HG03060 (cell line): Measurements from ENCODE around the gene ATP2C2.
"Not testable (repeated sequence)": the region's sequence is repeated elsewhere in the genome, so short reads cannot be mapped to it uniquely, and the experiment has no call there.

ENCODE experiments used
- ATAC-seq: cut with Tn5 transposase; IDR thresholded peaks from one replicate; pipeline ENCODE4 v1.9.1; 2021; ENCODE audit warnings: low read depth, moderate number of reproducible peaks; ENCODE audit not compliant: unreplicated experiment

ATP2C2 gene

DNA sequence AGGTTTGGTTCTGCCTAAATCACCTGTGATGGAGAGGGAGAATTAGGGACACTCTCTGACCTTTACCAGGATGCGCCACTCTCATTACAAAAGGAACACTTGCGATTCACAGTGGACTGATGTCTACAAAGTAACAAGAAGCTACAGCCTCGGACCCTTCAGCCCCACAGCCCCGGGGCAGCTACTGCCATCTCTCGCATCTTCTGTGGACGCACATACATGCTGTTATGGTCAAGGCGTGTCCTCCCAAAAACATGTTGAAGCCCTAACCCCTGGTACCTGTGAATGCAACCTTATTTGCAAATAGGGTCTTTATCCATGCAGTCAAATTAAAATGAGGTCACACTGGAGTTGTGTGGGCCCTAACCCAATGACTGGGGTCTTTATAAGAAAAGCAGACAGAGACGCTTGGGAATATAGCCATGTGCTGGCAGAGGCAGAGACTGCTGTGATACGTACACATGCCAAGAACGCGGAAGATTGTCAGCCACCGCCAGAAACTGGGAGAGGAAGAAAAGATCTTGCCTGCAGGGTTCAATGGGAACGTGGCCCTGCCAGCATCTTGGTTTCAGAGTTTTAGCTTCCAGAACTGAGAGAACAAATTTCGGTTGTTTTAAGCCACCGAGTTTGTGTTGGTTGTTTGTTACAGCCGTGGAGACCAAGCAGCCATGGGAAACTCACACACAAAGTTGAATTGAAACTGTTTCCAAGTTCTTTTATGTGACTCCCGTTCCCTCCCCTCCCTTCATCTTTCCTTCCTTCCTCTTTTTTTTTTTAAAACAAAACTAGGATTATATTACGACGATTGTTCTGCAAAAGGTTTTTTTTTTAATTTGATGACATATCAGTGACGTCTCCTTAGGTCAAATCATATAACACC, 23.1 kb downstream of the ATP2C2 start:
- no peak for ATAC-seq

DNA sequence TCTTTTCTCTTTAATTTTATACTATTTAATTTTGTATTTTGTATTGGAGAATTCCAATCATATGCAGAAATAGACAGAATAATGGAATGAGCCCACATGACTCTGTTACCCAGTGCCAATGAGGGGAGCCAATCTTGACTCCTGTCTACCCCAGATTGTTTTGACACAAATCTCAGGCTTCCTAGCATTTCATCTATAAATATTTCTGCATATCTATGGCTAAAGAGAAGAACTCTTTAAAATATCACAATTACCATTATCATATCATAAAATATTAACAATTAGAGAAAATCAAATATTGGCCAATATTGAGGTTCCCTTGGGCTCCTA, 23.7 kb downstream of the ATP2C2 start:
- no peak for ATAC-seq

DNA sequence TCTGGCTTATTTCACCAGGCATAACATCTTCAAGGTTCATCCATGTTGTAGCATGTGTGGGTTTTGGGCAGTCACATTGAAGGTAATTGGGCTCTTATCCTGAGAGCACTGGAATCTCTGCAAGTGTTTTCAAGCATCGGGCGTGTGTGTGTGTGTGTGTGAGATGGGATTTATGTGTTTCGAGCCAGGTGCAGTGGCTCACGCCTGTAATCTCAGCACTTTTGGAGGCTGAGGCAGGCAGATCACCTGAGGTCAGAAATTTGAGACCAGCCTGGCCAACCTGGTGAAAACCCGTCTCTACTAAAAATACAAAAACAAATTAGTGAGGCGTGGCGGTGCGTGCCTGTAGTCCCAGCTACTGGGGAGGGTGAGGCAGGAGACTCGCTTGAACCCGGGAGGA, 27.7 kb downstream of the ATP2C2 start:
- ATAC-seq, result not testable (repeated sequence)

DNA sequence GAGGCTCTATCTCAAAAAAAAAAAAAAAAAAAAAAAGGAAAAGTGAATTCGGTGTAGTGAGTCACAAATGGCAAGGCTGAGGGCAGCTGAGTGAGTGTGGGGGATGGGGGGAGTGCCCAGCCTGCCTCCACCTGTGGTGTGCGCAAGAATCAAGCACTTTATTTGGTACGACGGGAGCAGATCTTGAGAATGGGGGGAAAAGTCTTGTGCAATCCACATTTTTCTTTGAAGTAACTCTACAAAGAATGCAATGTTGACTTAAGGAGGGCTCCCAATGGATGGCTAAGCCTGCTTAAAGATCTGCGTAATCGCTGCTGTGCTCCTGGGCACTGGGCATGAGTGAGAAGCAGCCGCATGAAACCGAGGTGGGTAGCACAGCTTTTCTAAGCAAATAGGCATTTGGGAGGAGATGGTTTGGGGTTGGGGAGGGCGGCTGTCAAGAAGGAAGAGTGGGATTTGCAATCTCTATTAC, 28.2 kb downstream of the ATP2C2 start:
- no peak for ATAC-seq

DNA sequence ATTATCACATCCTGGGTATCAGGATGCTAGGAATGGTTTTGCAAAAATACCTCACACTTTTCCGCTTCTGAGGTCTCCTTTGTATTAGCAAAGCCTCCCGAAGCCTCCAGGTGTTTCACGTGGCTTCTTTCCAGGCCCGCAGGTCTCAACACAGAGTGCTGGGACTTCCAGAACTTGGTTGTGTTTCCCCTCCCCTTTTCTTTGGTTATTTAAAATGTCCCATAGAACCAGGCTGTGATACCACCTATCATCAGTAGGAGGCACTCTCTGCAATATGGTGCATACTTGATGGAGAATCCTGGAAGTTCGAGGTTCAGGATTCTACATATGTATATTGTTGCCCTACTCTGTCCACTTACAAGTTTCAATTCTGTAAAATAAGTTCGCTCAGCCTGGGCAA, 28.8 kb downstream of the ATP2C2 start:
- no peak for ATAC-seq

DNA sequence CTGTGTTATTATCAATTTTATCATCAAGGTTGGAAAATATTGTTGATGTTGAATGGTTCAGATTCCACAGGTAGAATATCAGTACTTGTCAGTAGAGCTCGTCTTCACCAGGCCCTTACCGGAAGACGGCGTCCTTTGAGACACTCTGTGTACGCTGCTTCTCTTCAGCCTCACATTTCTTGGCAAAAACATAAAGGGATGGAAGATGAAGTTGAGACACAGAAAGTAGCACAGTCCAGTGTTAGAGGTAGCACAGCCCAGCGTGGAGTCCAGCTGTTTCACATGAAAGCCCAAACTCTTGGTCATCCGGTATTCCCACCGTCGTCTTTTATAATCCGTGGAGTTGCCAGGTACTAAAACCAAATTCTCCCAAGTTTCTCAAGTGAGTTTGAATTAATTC, 30.4 kb downstream of the ATP2C2 start:
- ATAC-seq, result no peak

DNA sequence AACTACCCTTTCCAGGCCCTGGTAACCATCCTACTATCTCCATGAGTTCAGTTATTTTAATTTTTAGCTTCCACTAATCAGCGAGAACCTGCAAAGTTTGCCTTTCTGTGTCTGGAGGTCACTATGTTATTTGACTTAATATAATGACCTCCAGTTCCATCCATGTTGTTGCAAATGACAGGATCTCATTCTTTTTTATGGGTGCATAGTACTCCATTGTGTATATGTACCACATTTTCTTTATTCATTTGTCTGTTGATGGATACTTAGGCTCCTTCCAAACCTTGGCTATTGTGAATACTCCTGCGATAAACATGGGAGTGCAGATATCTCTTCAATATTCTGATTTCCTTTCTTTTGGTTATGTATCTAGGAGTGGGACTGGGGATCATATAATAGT, 31.6 kb downstream of the ATP2C2 start:
- not testable (repeated sequence) for ATAC-seq

DNA sequence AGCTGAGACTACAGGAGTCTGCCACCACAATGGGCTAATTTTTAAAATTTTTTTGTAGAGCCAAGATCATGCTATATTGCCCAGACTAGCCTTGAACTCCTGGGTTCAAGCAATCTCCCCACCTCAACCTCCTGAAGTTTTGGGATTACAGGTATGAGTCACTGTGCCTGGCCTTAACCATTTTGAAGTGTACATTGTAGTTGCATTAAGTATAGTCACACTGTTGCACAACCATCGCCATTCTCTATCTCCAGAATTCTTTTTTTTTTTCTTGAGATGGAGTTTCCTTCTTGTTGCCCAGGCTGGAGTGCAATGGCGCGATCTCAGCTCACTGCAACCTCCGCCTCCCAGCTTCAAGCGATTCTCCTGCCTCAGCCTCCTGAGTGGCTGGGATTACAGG, 35.1 kb downstream of the ATP2C2 start:
- not testable (repeated sequence) for ATAC-seq

DNA sequence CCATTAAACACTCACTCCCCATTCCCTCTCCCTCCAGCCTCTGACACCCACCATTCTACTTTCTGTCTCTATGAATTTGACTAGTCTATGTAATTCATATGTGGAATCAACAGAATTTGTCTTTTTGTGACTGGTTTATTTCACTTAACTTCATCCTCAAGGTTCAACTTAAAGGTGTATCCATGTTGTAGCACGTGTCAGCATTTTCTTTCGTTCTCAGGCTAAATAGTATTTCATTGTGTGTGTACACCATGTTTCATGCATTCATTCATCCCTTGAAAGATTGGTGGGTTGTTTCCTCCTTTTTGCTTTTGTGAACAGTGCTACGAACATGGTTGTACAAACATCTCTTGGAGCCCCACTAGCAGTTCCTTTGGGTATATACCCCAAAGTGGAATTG, 36.0 kb downstream of the ATP2C2 start:
- ATAC-seq, result no peak

DNA sequence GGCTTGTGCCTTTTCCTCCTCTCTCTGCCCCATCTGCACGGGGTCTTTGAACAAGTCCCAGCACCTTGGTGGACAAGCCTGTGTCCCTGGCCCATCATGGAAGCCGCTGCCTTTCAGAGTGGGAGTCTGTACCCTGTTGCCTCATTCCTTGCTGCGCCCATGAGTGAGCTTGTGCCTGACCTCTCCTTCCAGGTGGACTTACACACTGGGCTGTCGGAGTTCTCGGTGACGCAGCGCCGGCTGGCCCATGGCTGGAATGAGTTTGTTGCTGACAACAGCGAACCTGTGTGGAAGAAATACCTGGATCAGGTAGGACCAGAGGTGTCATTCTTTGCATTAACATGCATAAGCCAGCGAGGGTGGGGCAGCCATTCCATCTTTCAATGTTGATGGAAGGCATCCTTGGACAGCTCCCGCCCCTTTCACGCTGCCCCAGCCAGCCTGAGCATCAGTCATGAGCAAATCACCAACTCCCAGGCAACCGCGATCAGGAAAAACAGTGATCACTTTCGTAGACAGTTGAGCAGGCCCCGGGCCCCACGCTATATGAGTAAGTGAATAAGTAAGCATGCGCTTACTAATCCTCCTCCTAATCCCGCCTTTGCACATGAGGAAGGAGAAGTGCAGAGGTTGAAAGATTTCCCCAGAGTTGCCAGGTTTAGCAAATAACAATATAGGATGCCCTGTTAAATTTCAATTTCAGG, 36.8 kb downstream of the ATP2C2 start:
- ATAC-seq, result no peak

DNA sequence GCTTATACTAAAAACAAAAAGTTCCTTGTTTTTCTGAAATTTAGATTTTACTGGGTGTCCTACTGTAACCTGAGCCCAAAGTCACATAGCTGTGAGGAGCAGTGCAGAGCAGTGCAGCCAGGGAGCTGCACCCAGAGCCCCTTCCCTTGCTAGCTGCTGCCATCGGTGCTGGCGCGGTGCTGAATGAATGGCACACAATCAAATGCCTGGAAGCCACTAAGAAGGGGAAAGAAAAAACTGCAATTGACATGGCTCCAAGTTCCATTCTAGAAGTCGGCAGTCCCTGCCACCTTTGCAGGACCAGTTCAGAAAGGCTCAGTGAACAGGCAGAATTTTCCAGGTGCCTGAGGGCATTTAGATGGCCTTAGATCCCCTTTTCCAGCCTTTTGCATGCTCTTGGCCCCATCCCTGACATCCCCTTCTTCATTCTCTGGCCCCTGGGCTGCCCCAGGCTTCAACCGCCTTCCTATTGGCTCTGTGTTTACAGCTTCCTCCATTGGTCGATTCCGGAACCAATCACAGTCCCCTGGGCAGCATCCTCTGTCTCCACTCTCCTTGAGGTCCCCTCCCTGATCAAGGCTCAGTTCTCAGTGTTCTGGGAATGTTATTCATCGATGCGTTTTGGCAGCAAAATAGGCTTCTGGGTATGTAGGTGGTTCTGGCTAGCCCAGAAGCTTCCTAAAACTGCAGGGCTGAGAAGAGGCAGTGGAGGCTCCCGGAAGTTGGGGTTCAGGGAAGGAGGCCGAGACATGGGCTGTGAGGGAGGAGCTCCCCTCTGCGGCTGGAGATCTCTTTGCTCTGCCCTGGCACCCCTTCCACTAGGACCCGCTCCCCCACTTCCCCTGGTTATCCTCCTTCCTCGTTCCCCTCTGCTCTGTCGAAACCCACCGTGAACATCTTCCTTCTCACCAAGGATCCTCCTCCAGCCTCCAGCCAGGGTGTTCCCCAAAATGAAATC, 37.9 kb downstream of the ATP2C2 start:
- ATAC-seq, result no peak

DNA sequence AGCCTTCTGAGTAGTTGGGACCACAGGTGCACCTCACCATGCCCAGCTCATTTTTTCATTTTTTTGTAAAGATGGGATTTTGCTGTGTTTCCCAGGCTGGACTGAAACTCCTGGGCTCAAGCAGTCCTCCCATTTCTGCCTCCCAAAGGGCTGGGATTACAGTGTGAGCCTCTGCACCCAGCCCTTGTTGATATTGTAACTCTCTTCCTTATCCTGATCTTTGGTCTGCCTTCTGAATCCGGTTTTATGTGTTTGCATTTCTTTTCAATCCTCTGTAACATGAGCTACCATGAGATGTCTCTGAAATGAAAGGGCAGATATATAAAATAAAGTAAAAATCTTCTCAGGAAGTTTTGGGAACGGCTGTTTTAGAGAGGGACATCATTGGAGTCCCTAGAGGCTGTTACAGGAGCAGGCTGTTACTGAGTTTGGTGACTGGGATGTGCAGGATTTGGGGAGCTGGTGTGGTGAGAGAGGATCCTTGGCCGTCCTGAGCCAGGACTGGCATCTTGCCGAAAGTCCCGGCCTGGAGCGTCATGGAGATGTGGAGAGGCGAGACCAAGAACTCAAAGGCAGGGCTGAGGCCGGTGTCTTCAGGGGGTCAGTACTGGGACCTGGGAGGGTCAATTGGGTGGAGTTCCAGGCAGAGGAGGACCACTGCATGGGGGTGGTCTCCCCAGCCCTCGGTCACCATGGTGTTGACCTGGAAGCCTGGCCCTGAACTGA, 39.4 kb downstream of the ATP2C2 start:
- no peak for ATAC-seq

DNA sequence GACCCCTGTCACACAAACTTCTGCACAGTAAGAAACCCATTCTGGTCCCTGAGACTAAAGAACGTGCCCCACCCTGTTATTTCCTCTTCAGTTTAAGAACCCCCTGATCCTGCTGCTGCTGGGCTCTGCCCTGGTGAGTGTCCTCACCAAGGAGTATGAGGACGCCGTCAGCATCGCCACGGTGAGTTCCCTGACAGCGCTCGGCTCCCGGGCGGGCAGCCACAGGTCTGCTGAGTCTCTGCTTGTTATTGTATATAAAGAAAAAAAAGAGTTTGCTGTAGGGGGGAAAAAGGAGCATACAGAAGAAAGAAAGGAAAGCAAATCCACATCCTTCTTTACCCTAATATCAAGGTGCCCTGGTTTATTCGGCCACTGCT, 40.0 kb downstream of the ATP2C2 start:
- no peak for ATAC-seq

DNA sequence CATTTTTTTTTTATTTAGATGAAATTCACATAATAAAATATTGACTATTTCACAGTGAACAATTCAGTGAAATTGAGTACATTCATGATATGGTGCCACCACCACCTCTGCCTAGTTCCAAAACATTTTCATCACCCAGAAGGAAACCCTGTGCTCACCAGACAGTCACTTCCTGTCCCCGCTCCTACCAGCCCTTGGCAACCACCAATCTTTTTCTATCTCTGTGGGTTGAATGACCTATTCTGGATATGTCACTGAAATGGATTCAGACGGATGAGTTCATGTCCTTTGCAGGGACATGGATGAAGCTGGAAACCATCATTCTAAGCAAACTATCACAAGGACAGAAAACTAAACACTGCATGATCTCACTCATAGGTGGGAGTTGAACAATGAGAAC, 40.5 kb downstream of the ATP2C2 start:
- ATAC-seq, result no peak

DNA sequence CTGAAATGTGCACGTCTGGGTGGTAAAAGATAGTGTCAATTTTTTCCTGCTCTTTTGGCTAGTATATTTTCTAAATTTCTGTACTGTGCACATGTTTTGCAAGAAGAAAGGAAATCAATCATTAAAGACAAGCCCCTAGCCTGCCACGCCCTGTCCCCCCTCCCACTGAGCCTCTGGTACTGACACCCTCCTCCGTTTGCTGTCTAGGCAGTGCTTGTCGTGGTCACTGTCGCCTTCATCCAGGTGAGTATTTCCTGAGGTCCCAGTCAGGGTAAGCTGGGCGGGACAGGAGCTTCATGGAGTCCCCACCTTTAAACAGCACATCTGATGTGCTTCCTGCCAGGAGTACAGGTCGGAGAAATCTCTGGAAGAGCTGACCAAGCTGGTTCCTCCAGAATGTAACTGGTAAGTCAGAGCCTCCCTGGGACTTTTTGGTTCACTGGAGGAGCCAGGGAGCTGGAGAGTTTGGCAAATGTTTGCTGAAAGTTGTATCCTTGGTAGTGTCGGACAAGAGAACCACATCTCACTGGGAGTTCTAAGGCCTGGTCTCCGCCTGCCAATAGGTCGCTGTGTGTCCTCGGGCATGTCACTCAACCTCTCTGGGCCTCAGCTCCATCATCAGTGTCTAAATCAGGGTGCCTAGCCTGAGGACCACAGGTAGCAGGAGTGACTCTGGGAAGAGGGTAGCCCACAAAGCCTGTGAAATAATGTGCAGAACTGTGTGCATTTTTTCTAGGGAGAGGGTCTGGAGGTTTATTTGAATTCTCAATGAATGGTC, 42.2 kb downstream of the ATP2C2 start:
- no peak for ATAC-seq

DNA sequence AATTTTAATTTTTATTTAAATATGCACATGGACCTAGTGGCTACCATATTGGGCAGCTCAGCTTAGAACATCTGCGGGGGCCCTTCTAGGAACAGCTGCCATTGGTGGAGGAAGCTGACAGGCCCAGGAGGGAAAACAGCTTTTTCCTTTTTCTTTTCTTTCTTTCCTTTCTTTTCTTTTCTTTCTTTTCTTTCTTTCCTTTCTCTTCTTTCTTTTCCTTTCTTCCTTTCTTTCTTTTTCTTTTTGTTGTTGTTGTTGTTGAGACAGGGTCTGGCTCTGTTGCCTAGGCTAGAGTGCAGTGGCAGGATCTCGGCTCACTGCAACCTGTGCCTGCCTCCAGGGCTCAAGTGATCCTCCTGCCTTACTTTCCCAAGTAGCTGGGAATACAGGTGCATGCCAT, 43.4 kb downstream of the ATP2C2 start:
- ATAC-seq, result no peak

DNA sequence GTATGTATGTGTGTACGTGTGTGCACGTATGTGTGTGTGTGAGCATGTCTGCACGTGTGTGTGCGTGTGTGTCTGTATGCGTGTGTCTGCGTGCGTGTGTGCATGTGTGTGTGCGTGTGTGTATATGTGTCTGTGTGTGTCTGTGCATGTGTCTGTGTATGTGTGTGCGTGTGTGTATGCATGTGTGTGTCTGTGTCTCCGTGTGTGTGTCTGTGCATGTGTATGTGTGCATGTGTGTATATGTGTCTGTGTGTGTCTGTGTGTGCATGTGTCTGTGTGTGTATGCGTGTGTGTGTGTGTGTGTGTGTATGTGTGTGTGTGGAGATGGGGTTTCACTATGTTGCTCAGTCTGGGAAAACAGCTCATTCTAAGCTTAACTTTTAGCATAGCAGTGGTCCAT, 43.9 kb downstream of the ATP2C2 start:
- ATAC-seq, result no peak

DNA sequence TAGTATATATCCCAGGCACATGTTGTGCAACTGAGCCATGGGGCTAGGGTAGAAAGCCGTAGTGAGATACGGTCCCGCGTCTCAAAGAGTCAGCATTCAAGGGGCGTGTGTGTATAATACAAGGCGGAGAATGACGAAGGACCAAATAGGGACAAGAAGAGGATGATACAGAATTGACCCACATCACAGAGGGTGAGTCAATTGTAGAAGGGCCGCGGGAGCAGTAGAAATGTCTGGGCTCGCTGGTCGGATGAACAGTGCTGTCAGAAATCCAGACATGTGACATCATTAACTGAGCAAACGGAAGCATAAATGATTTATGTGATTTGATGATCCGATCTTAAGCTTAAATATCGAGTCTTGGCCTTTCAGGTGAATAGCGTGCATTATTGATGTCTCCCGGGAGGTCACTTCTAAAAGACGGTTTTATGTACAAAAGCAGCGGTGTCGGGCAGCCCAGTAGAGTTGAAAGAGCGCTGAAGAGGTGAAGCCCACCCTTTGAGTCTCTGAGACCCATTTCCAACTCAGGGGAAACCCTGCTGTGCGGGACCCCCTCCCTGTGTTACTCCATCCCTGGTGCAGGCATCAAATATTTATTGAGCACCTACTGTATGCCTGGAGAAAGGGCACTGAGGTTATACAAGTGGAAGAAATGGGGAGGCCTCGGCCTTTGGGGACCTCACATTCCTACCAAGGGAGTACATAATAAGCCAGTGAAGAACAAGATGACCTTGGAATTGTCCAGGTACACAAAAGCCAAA, 45.1 kb downstream of the ATP2C2 start:
- ATAC-seq, result no peak

DNA sequence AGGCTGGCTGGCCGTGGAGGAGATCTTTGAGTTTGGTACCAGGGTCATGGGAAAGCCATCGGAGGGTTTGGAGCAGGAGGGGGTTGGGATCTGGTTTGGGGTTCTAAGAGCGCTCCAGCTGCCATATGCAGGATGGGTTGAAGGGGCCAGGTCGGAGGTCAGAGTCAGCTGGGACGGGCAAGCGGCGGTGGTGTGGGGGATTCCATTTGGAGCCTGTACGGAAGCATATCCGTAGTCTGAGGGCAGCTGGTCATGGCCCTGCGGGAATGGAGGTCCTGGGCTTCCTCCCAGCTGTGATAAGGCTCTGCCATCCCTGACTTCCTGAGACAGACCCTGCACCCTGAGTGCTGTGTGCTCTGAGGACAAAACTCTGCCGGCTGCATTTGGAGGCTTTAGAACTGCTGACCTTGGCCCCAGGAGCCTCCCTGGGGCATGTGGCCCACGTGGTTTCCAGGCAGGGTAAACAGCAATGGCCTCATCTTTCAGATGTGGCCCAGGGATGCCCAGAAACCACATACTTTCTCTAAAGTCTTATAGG, 46.5 kb downstream of the ATP2C2 start:
- ATAC-seq, result no peak
